GM12874 (cell line): ENCODE measurements around the gene CYP26C1.

Experiments used
- TF ChIP-seq, protein P1 (sequence below): IDR thresholded peaks from 2 replicates; pipeline ENCODE4 v1.5.1; 2011; ENCODE audit warnings: low read depth, mild to moderate bottlenecking, control low read depth, low read length, moderate library complexity; ENCODE audit not compliant: insufficient read depth

CYP26C1 gene

GRCh38 chr10:93106631-93107072 is 46.1 kb downstream of the CYP26C1 start:
- TF ChIP-seq, protein P1, sequence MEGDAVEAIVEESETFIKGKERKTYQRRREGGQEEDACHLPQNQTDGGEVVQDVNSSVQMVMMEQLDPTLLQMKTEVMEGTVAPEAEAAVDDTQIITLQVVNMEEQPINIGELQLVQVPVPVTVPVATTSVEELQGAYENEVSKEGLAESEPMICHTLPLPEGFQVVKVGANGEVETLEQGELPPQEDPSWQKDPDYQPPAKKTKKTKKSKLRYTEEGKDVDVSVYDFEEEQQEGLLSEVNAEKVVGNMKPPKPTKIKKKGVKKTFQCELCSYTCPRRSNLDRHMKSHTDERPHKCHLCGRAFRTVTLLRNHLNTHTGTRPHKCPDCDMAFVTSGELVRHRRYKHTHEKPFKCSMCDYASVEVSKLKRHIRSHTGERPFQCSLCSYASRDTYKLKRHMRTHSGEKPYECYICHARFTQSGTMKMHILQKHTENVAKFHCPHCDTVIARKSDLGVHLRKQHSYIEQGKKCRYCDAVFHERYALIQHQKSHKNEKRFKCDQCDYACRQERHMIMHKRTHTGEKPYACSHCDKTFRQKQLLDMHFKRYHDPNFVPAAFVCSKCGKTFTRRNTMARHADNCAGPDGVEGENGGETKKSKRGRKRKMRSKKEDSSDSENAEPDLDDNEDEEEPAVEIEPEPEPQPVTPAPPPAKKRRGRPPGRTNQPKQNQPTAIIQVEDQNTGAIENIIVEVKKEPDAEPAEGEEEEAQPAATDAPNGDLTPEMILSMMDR = no peak

DNA sequence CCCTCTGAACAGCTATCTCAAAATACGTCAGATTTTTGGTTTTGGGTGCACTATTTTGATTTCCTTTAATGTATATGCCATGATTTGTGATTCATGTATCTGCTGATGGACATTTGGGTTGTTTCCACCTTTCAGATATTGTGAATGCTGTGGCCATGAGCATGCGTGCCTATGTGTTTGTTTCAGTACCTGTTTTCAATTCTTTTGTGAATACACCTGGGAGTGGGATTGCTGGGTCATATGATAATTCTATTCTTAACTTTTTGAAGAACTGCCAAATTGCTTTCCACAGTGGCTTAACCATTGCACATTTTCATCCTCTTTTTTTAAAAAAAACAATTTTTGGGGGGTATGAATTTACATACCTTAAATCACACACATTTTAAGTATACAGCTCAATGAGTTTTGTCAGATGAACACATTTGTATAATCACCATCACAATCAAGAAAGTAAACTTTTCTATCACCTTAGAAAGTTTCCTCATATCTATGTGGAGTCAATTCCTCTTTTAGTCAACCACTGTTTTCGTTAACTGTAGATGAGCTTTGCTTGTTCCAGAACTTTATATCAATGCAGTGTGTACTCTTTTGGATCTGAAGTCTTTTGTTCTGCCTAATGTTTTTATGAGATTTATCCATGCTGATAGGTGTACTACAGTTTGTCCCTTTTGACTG is 50.0 kb downstream of the CYP26C1 start:
- TF ChIP-seq, protein P1 = no peak

GRCh38 chr10:93113042-93113441 is 52.4 kb downstream of the CYP26C1 start:
- TF ChIP-seq, protein P1 = no peak

GRCh38 chr10:93115661-93116383 is 55.2 kb downstream of the CYP26C1 start:
- TF ChIP-seq, protein P1 = peak; percentile 58
